Caco-2 (cell line): ENCODE data around the gene EHMT1. TPM values are rescaled to one million over a fixed set of nuclear protein-coding genes. Genes with fewer than 3 reads are reported as not detected.

Experiments used
- BruUV-seq: library from RNA; stranded (reverse); fragments of 400-500 nt; replicated peaks from 2 replicates; lab custom pipeline; 2021; lab: Mats Ljungman, UMichigan
- CTCF ChIA-PET: fragments of 300-600 bp; sonication (Branson Sonifier 250); formaldehyde crosslinking; loops from one replicate; lab custom pipeline; 2022; ENCODE audit warnings: antibody characterized with exemption; lab: Charles Lee
- POLR2A ChIA-PET: fragments of 300-600 bp; sonication (Branson Sonifier 250); formaldehyde crosslinking; loops from one replicate; lab custom pipeline; 2022; ENCODE audit warnings: antibody characterized with exemption; lab: Charles Lee
- DNase-seq, 2 experiments: peaks; one replicate each; pipeline versions ENCODE4 v3.0.0 to v3.0.0-alpha.2; 2020 to 2022
- H3K27me3 ChIP-seq: replicated peaks from 2 replicates; pipeline ENCODE4 v1.6.0; 2011; ENCODE audit warnings: low read length; ENCODE audit not compliant: control insufficient read depth, insufficient read depth
- H3K36me3 ChIP-seq: 2 replicates; pipeline ENCODE4 v1.5.1; 2011; ENCODE audit warnings: low read length; ENCODE audit not compliant: control insufficient read depth, insufficient read depth
- H3K4me1 ChIP-seq: fragments of 250-450 bp; sonication (Bioruptor Pico); 2 replicates; pipeline ENCODE4 v1.5.1; 2020; ENCODE audit warnings: mild to moderate bottlenecking
- H3K4me3 ChIP-seq: 2 replicates; pipeline ENCODE4 v1.5.1; 2011; ENCODE audit warnings: low read depth, mild to moderate bottlenecking, control low read depth, low read length
- H3K9me3 ChIP-seq: fragments of 250-450 bp; sonication (Bioruptor Pico); 2 replicates; pipeline ENCODE4 v1.5.1; 2020; ENCODE audit warnings: mild to moderate bottlenecking, moderate library complexity
- H3K27ac Mint-ChIP-seq: one replicate; pipeline ENCODE4 v1.8.0; 2022; ENCODE audit warnings: mixed read lengths; ENCODE audit not compliant: unreplicated experiment
- H3K27me3 Mint-ChIP-seq: one replicate; pipeline ENCODE4 v1.8.0; 2022; ENCODE audit warnings: mixed read lengths; ENCODE audit not compliant: insufficient read depth, unreplicated experiment
- H3K36me3 Mint-ChIP-seq: one replicate; pipeline ENCODE4 v1.8.0; 2022; ENCODE audit warnings: mild to moderate bottlenecking, mixed read lengths; ENCODE audit not compliant: insufficient read depth, unreplicated experiment
- H3K4me1 Mint-ChIP-seq: one replicate; pipeline ENCODE4 v1.8.0; 2022; ENCODE audit warnings: low read depth, mixed read lengths; ENCODE audit not compliant: unreplicated experiment
- H3K4me3 Mint-ChIP-seq: one replicate; pipeline ENCODE4 v1.8.0; 2022; ENCODE audit warnings: mild to moderate bottlenecking, moderate library complexity, mixed read lengths; ENCODE audit not compliant: unreplicated experiment
- H3K9me3 Mint-ChIP-seq: one replicate; pipeline ENCODE4 v1.8.0; 2022; ENCODE audit warnings: mixed read lengths; ENCODE audit not compliant: unreplicated experiment
- CTCF ChIP-seq, 2 experiments: fragments of 200-600 bp in 1 of 2; IDR thresholded peaks; 1 replicate in 1 of 2; 2 replicates in 1 of 2; pipeline versions ENCODE4 v1.5.1 to v1.8.0; 2011 to 2022; ENCODE audit warnings: antibody characterized with exemption in 1 of 2, control low read depth in 1 of 2, inconsistent platforms in 1 of 2, low read depth in 1 of 2, low read length in 1 of 2, mild to moderate bottlenecking in 1 of 2, moderate library complexity in 1 of 2; ENCODE audit not compliant: insufficient read depth in 1 of 2, severe bottlenecking in 1 of 2, unreplicated experiment in 1 of 2
- intact Hi-C: fragments of 100-400 bp; cut with micrococcal nuclease; formaldehyde crosslinking; loops from one replicate; pipeline ENCODE4 v1.10.0; 2022; ENCODE audit not compliant: unreplicated experiment
- total RNA-seq: library from RNA; stranded (reverse); gene quantifications from 2 replicates; pipeline ENCODE4 v1.2.3, GENCODE V29; 2022

The EHMT1 gene
- total RNA-seq, 1 experiment from 2014 or later, result 92.9 TPM

GRCh38 chr9:137801023-137801319, 182.2 kb downstream of the EHMT1 start:
- no TSS peak for BruUV-seq
- Mint-ChIP-seq H3K27me3 (no peaks in the 10 kb centered on the region), H3K9me3 (no peaks in the 10 kb centered on the region), H3K4me3 (no peak overlapping the region), H3K27ac (no peak overlapping the region), H3K4me1 (no peaks in the 10 kb centered on the region), H3K36me3 (peaks cover 57% of the 10 kb centered on the region)
- H3K9me3 ChIP-seq, result no peaks in the 10 kb centered on the region
- TF ChIP-seq CTCF (IDR thresholded peaks at IDR 0.05; ENCODE audit: insufficient read depth in 1 of 2, low read depth in 1 of 2, low read length in 1 of 2, severe bottlenecking in 1 of 2, unreplicated experiment in 1 of 2), result no peak
- H3K4me1 ChIP-seq, result no peaks in the 10 kb centered on the region
- no peak overlapping the region for H3K4me3 ChIP-seq
- DNase-seq, result no peak
- H3K27me3 ChIP-seq, result no peaks in the 10 kb centered on the region
- ChIA-PET POLR2A (no interaction called here), CTCF (no interaction called here)
- intact Hi-C loops, result no loop called here
- peaks cover 2% of the 10 kb centered on the region; the same call in 1 of the 2 replicates for H3K36me3 ChIP-seq

- Mint-ChIP-seq H3K27ac (no peak overlapping the region), H3K27me3 (no peaks in the 10 kb centered on the region), H3K9me3 (no peaks in the 10 kb centered on the region), H3K4me1 (no peaks in the 10 kb centered on the region), H3K36me3 (peaks cover 60% of the 10 kb centered on the region), H3K4me3 (no peak overlapping the region)
- intact Hi-C loops, result no loop called here
- no peak overlapping the region for H3K4me3 ChIP-seq
- ChIA-PET CTCF (no interaction called here), POLR2A (interaction anchor here (0.5 kb wide), 1 partner anchor 197 kb away, joined by 3 read pairs; no protein-coding TSS in a partner anchor)
- no TSS peak for BruUV-seq
- no peaks in the 10 kb centered on the region for H3K27me3 ChIP-seq
- no peak for DNase-seq
- no peak for TF ChIP-seq CTCF (IDR thresholded peaks at IDR 0.05; ENCODE audit: insufficient read depth in 1 of 2, low read depth in 1 of 2, low read length in 1 of 2, severe bottlenecking in 1 of 2, unreplicated experiment in 1 of 2)
- H3K4me1 ChIP-seq, result no peaks in the 10 kb centered on the region
- no peaks in the 10 kb centered on the region for H3K9me3 ChIP-seq
- H3K36me3 ChIP-seq, result peaks cover 2% of the 10 kb centered on the region; the same call in 1 of the 2 replicates
Measured at GRCh38 chr9:137802021-137802420, 183.2 kb downstream of the EHMT1 start.

- Mint-ChIP-seq H3K27me3 (no peaks in the 10 kb centered on the region), H3K36me3 (peaks cover 56% of the 10 kb centered on the region), H3K4me3 (no peak overlapping the region), H3K27ac (peak overlapping the region; percentile 45), H3K4me1 (no peaks in the 10 kb centered on the region), H3K9me3 (no peaks in the 10 kb centered on the region)
- no peak for TF ChIP-seq CTCF (IDR thresholded peaks at IDR 0.05; ENCODE audit: insufficient read depth in 1 of 2, low read depth in 1 of 2, low read length in 1 of 2, severe bottlenecking in 1 of 2, unreplicated experiment in 1 of 2)
- H3K36me3 ChIP-seq, result peaks cover 2% of the 10 kb centered on the region; the same call in 1 of the 2 replicates
- BruUV-seq, result no TSS peak
- no peak for DNase-seq
- H3K4me3 ChIP-seq, result no peak overlapping the region
- intact Hi-C loops, result no loop called here
- no peaks in the 10 kb centered on the region for H3K4me1 ChIP-seq
- H3K9me3 ChIP-seq, result no peaks in the 10 kb centered on the region
- H3K27me3 ChIP-seq, result no peaks in the 10 kb centered on the region
- ChIA-PET POLR2A (interaction anchor here (0.5 kb wide), 1 partner anchor 198 kb away, joined by 3 read pairs; no protein-coding TSS in a partner anchor), CTCF (no interaction called here)
Measured at GRCh38 chr9:137802521-137803243, 183.9 kb downstream of the EHMT1 start.
